A549 (cell line): ENCODE results near the gene KCNIP4.

Experiments used
- ESRRA ChIP-seq: fragments of 150-350 bp; IDR thresholded peaks from 2 replicates; pipeline ENCODE4 v1.6.1; 2014; ENCODE audit warnings: mild to moderate bottlenecking, low read length, borderline replicate concordance
- HDAC2 ChIP-seq: fragments of 200-600 bp; sonication (generic); IDR thresholded peaks from 2 replicates; pipeline ENCODE4 v1.6.1; 2016
- KDM1A ChIP-seq: fragments of 200-600 bp; sonication (generic); IDR thresholded peaks from 2 replicates; pipeline ENCODE4 v1.6.1; 2016; ENCODE audit warnings: low read depth, mild to moderate bottlenecking
- MYC ChIP-seq: IDR thresholded peaks from 2 replicates; pipeline ENCODE4 v1.6.1; 2012; ENCODE audit warnings: mild to moderate bottlenecking, inconsistent platforms, low read length, improper control_type of control experiment, borderline replicate concordance
- NFE2L2 ChIP-seq: fragments of 150-350 bp; conservative IDR thresholded peaks from 2 replicates; pipeline ENCODE4 v1.6.1; 2014; ENCODE audit warnings: low read length
- PHF8 ChIP-seq: fragments of 200-600 bp; sonication (generic); IDR thresholded peaks from 2 replicates; pipeline ENCODE4 v1.6.1; 2016; ENCODE audit warnings: low read depth, mild to moderate bottlenecking, antibody characterized with exemption, moderate library complexity, borderline replicate concordance
- POLR2A ChIP-seq: IDR thresholded peaks from 2 replicates; pipeline ENCODE4 v1.6.1; 2012; ENCODE audit warnings: mild to moderate bottlenecking, low read length
- ZC3H11A ChIP-seq: fragments of 450-650 bp; IDR thresholded peaks from 2 replicates; pipeline ENCODE4 v1.6.1; 2014; ENCODE audit warnings: antibody characterized with exemption, mild to moderate bottlenecking
- TF ChIP-seq, protein P1 (sequence below): fragments of >200 bp; sonication (Bioruptor Twin); formaldehyde crosslinking; IDR thresholded peaks from 3 replicates; pipeline ENCODE4 v1.5.1; 2016
- TF ChIP-seq, protein P2 (sequence below): IDR thresholded peaks from 2 replicates; pipeline ENCODE4 v1.6.1; 2012
- TF ChIP-seq, protein P3 (sequence below): fragments of 150-350 bp; IDR thresholded peaks from 2 replicates; pipeline ENCODE4 v1.6.1; 2014; ENCODE audit warnings: low read depth, mild to moderate bottlenecking, low read length
- TF ChIP-seq, protein P4 (sequence below): fragments of 450-650 bp; IDR thresholded peaks from 2 replicates; pipeline ENCODE4 v1.6.1; 2014; ENCODE audit warnings: antibody characterized with exemption
- TF ChIP-seq, protein P5 (sequence below): fragments of 200-600 bp; sonication (generic); IDR thresholded peaks from 2 replicates; pipeline ENCODE4 v1.6.1; 2016; ENCODE audit warnings: antibody characterized with exemption, mild to moderate bottlenecking, moderate library complexity

DNA sequence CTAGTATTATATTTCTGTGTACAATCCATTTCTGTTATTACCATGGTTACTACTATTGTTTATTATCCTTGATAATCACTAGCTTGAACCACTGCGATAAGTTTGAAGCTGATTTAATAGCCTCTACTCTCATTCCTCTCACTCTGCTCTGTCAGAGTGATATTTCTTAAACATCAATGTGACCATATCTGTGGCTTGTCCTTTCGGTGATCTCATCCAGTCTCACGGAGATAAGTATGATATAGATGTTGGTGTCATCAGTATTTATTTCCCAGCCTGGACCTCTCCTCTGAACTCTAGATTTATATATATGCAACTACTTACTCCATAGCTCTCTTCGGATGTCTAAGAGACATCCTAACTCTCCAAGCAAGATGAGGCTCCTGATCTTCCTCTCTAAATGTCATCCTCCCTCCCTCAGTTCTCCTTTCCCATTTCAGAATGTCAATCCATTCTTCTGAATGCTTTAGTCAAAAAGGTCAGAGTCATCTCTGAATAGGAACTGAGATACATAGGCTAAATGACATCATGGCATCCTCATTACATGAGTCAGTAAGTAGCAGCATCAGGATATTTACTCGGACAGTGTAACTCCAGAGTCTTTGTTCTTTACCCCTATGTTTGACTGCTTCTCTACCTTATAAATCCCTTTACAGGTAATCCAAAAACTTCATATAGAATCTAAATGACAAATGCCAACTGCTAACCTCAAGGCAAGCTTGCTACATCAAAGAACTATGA lies 1118.8 kb downstream of the KCNIP4 start:
- TF ChIP-seq, protein P1, sequence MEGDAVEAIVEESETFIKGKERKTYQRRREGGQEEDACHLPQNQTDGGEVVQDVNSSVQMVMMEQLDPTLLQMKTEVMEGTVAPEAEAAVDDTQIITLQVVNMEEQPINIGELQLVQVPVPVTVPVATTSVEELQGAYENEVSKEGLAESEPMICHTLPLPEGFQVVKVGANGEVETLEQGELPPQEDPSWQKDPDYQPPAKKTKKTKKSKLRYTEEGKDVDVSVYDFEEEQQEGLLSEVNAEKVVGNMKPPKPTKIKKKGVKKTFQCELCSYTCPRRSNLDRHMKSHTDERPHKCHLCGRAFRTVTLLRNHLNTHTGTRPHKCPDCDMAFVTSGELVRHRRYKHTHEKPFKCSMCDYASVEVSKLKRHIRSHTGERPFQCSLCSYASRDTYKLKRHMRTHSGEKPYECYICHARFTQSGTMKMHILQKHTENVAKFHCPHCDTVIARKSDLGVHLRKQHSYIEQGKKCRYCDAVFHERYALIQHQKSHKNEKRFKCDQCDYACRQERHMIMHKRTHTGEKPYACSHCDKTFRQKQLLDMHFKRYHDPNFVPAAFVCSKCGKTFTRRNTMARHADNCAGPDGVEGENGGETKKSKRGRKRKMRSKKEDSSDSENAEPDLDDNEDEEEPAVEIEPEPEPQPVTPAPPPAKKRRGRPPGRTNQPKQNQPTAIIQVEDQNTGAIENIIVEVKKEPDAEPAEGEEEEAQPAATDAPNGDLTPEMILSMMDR, result no peak
- TF ChIP-seq, protein P2, sequence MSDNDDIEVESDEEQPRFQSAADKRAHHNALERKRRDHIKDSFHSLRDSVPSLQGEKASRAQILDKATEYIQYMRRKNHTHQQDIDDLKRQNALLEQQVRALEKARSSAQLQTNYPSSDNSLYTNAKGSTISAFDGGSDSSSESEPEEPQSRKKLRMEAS, result no peak
- TF ChIP-seq POLR2A (no peak), HDAC2 (no peak), ZC3H11A (no peak), MYC (no peak), ESRRA (no peak), NFE2L2 (no peak), KDM1A (no peak), PHF8 (no peak)
- TF ChIP-seq, protein P3, sequence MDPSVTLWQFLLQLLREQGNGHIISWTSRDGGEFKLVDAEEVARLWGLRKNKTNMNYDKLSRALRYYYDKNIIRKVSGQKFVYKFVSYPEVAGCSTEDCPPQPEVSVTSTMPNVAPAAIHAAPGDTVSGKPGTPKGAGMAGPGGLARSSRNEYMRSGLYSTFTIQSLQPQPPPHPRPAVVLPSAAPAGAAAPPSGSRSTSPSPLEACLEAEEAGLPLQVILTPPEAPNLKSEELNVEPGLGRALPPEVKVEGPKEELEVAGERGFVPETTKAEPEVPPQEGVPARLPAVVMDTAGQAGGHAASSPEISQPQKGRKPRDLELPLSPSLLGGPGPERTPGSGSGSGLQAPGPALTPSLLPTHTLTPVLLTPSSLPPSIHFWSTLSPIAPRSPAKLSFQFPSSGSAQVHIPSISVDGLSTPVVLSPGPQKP, result no peak
- TF ChIP-seq, protein P4, sequence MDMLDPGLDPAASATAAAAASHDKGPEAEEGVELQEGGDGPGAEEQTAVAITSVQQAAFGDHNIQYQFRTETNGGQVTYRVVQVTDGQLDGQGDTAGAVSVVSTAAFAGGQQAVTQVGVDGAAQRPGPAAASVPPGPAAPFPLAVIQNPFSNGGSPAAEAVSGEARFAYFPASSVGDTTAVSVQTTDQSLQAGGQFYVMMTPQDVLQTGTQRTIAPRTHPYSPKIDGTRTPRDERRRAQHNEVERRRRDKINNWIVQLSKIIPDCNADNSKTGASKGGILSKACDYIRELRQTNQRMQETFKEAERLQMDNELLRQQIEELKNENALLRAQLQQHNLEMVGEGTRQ, result no peak
- TF ChIP-seq, protein P5, sequence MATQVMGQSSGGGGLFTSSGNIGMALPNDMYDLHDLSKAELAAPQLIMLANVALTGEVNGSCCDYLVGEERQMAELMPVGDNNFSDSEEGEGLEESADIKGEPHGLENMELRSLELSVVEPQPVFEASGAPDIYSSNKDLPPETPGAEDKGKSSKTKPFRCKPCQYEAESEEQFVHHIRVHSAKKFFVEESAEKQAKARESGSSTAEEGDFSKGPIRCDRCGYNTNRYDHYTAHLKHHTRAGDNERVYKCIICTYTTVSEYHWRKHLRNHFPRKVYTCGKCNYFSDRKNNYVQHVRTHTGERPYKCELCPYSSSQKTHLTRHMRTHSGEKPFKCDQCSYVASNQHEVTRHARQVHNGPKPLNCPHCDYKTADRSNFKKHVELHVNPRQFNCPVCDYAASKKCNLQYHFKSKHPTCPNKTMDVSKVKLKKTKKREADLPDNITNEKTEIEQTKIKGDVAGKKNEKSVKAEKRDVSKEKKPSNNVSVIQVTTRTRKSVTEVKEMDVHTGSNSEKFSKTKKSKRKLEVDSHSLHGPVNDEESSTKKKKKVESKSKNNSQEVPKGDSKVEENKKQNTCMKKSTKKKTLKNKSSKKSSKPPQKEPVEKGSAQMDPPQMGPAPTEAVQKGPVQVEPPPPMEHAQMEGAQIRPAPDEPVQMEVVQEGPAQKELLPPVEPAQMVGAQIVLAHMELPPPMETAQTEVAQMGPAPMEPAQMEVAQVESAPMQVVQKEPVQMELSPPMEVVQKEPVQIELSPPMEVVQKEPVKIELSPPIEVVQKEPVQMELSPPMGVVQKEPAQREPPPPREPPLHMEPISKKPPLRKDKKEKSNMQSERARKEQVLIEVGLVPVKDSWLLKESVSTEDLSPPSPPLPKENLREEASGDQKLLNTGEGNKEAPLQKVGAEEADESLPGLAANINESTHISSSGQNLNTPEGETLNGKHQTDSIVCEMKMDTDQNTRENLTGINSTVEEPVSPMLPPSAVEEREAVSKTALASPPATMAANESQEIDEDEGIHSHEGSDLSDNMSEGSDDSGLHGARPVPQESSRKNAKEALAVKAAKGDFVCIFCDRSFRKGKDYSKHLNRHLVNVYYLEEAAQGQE, result no peak
